ENCODE results near the gene MANF. TPM values are rescaled to one million over a fixed set of nuclear protein-coding genes. Genes with fewer than 3 reads are reported as not detected.
A peak's percentile ranks its signal among the peaks of the same experiment; 100 is the strongest.

The MANF gene
- total and polyA plus RNA-seq, 4 donors, result 40.1 to 173 (median 86.7) TPM

DNA sequence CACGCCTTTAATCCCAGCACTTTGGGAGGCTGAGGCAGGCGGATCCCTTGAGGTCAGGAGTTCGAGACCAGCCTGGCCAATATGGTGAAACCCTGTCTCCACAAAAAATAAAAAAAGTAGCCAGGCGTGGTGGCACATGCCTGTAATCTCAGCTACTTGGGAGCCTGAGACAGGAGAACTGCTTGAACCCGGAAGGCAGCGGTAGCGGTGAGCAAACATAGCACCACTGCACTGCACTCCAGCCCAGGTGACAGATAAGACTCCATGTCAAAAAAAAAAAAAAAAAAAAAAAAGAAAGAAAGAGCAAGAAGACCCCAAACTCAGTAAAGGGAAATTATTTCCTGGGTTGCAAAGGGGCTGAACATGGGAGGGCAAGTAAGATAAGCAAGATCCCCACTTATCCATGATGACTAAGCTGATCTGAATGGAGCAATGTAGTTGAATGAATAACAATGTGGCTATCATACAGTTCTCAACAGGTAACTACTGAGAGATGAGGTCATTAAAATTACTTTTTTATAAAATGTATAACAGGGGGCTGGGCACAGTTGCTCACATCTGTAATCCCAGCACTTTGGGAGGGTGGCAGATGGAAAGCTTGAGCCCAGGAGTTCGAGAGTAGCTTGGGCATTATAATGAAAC lies 52.0 kb downstream of the MANF start:
- no peaks in the 10 kb centered on the region for H3K9me3 ChIP-seq (ENCODE audit: control insufficient read depth in 4 of 4, insufficient read depth in 3 of 4, low read length in 3 of 4)
- H3K4me1 ChIP-seq (ENCODE audit: control insufficient read depth in 5 of 5, insufficient read depth in 5 of 5, low read length in 5 of 5), result no peaks in the 10 kb centered on the region
- no peak overlapping the region for H3K27ac ChIP-seq (ENCODE audit: low read depth in 1 of 2, low read length in 1 of 2)
- H3K4me3 ChIP-seq, result no peak overlapping the region
- H3K27me3 ChIP-seq (ENCODE audit: control insufficient read depth in 3 of 3, insufficient read depth in 3 of 3, low read length in 2 of 3), result no peaks in the 10 kb centered on the region
- WGBS, 2 donors, result 87 to 91% methylated on average over 8 of the region's 8 CpGs
- DNase-seq, result peak in 1 of 3 donors; percentile 15
- no peak for ATAC-seq (ENCODE audit: insufficient read depth, low FRiP score)
- no peak overlapping the region for H3K9ac ChIP-seq (ENCODE audit: insufficient read depth in 1 of 2, low read length in 2 of 2)
- TF ChIP-seq CTCF (IDR thresholded peaks at IDR 0.05; ENCODE audit: control extremely low read depth, extremely low read depth), result no peak
- peaks cover 14 to 23% (median 16%) of the 10 kb centered on the region in 4 donors for H3K36me3 ChIP-seq (ENCODE audit: control insufficient read depth in 4 of 4, insufficient read depth in 4 of 4, low read length in 4 of 4)

Other genes starting within 250 kb of the MANF start
- gene RBM15B, start 6.0 kb downstream of the MANF start, total RNA-seq, result 10 to 100 TPM; 18.9 to 31.8 TPM
- 10 to 100 TPM in 1 of 2 donors, 1 to 10 TPM in 1; 8.4 to 16.5 TPM for gene RBM15B, start 6.0 kb downstream of the MANF start, polyA plus RNA-seq
- gene DCAF1, start 114.7 kb downstream of the MANF start, total RNA-seq, result 10 to 100 TPM; 18.0 to 18.1 TPM
- 10 to 100 TPM in 1 of 2 donors, 1 to 10 TPM in 1; 7.1 to 10.5 TPM for gene DCAF1, start 114.7 kb downstream of the MANF start, polyA plus RNA-seq
- gene RAD54L2, start 153.4 kb downstream of the MANF start, total RNA-seq, result 10 to 100 TPM; 23.1 to 30.6 TPM
- 1 to 10 TPM; 3.6 to 7.3 TPM for gene RAD54L2, start 153.4 kb downstream of the MANF start, polyA plus RNA-seq